ENCODE data around the gene MEIS3. TPM values are rescaled to one million over a fixed set of nuclear protein-coding genes. Genes with fewer than 3 reads are reported as not detected.
"Not testable (repeated sequence)": the region's sequence is repeated elsewhere in the genome, so short reads cannot be mapped to it uniquely, and the experiment has no call there.

Gene MEIS3
- total RNA-seq, 2 donors from 2014 or later: 5.6 to 7.0 TPM

DNA sequence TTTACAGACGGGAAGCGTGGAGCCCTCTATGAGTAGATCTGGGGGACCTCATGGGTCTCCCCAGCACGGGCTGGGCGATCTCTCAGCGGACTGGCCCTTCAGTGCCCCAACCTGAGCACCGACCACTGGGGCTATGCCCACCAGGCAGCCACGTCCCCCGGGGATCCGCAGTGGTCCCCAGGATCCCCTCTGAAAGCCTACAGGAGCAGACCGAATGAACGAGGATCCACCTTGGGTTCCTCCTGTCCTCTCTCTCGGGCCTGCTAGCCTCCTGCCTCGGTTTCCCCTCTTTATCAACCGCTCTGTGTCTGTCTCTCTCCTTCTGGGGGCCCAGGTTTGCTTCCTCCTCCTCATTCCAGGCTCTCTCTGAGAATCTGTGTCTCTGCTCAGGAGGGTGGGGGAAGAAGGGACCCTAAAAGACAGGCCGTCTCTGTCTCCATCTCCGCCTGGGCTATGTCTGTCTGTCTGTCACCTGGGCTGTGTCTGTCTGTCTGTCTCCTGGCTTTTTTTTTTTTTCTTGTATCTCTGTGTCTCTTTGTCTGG lies 2.0 kb upstream of the MEIS3 start:
- DNase-seq: no peak
- intact Hi-C loops (cut with DNase I): no loop called here
- ATAC-seq: no peak

DNA sequence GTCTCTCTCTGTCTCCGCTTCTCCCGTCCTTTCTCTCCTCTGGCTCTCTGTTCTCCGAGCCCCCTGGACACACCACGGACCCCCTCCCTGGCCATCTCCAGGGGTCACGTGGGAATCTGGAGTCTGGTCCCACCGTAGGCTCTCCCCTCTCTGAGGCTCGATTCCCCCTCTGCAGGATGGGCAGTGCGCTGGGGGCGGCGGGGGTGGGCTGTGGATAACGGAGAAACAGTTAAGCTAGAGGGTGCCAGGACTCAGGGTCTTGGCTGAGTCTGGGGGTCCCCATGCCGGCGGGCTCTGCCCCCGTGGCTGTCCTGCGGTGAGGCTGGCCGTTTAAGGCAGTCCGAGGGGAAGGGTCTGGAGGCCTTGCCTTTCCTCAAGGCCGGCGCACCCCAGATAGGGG lies 462 bp upstream of the MEIS3 start:
- no peak for ATAC-seq
- intact Hi-C loops (cut with DNase I): no loop called here
- no peak for DNase-seq

DNA sequence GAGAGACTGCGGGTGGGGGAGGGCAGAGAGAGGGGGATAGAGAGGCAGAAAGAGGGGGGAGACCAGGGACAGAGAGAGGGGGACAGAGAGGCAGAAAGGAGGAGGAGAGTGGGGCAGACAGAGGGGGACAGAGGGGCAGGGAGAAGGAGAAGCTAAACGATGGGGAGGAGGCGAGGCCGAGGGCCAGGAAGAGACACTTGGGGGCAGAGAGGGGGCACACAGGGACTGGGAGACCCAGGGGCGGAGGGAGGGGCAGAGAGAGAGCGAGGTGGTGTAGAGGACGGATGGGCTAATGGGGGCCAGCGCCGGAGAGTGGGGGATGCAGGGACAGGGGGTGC lies 666 bp downstream of the MEIS3 start:
- ATAC-seq: peak in 1 of 2 donors; percentile 3
- no peak for DNase-seq
- intact Hi-C loops (cut with DNase I): no loop called here

DNA sequence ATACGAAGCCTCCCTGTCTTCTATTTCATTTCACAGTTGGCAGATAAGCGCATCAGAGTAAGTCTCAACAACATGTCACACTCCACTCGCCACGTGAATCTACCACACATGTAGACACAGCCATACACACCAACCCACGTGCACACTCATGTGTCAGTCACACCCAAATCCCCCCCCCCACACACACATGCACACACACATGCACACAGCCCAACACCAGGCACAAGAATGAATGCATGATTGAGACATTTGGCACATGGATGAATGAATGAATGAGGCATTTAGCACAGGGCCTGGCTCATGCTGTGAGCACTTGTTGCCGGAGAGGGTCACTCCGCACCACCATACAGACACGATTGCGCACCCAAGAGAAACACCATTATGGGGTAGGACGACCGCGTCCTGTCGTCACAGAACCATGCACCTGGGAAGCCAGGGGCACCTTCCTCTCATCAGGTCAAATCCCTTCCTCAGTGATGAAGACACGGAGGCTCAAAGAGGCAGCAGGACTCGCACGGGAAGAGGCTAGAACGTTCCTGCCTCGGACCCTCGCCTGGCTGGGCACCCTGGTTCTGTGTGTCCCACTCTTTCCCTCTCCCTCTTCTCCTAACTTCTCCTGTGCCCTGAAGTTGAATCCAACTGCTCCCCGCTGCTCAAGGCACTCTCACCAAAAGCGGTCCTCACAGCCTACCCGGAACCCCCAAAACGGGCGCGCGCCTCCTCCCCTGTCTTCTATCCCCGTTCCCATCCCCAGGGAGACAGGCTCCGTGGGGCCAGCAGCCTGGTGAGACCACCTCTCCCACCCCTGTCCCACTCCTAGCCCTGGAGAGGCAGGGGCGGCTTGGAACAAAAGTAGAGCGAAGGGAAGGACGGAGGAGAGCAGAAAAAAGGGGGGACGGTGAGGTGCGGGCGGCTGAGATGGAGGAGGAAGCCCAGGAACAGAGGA lies 1.3 kb downstream of the MEIS3 start:
- intact Hi-C loops (cut with DNase I): no loop called here

DNA sequence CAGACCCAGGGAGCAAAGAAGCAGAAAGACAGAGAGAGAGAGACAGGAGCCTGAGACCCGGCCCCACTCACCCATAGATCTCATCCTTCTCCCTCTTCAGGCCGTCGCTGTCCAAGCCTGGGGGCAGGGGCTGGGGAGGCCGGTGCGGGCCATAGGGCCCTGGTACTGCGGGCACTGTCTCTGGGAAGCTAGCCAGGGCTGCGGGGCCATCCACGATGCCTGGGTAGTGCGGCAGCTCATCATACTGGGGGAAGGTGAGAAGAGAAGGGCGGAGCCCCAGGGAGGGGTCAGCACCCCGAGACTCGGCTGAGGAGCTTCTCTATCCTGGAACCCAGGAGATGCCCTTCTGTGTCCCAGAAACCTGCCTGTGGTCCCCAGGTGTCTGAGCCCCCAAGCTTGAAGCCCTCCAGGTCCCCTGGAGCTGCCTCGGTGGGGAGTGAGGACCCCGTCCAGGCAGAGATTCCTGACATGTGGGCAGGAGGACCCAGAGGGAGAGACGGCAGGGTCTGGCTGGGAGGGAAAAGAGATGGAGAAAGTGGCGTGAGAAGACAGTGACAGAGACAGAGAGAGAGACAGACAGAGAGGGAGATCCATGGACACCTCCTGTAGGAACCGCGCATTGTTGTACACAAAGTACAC lies 2.1 kb downstream of the MEIS3 start:
- ATAC-seq: no peak
- no peak for DNase-seq

More for the DNA sequence above, 1.3 kb downstream of the MEIS3 start:
- no peak for DNase-seq
- ATAC-seq: no peak

DNA sequence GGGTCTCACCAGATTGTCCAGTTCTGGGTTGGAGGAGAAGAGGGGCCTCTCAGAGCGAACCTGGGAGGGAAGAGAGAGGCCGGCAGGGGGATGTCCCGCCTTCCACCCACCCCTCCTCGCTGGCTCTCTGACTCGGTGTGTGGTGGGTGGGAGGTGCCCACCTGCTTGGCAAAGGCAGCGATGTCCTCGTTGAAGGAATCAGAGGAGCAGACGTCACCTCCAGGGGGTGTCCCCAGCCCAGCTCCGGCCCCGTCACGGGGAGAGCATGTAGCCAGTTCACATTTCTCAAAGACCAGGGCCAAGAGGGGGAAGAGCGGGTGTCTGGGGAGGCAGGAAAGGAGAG lies 2.7 kb downstream of the MEIS3 start:
- intact Hi-C loops (cut with DNase I): no loop called here
- no peak for ATAC-seq
- no peak for DNase-seq

More for the DNA sequence above, 2.1 kb downstream of the MEIS3 start:
- intact Hi-C loops (cut with DNase I): no loop called here

DNA sequence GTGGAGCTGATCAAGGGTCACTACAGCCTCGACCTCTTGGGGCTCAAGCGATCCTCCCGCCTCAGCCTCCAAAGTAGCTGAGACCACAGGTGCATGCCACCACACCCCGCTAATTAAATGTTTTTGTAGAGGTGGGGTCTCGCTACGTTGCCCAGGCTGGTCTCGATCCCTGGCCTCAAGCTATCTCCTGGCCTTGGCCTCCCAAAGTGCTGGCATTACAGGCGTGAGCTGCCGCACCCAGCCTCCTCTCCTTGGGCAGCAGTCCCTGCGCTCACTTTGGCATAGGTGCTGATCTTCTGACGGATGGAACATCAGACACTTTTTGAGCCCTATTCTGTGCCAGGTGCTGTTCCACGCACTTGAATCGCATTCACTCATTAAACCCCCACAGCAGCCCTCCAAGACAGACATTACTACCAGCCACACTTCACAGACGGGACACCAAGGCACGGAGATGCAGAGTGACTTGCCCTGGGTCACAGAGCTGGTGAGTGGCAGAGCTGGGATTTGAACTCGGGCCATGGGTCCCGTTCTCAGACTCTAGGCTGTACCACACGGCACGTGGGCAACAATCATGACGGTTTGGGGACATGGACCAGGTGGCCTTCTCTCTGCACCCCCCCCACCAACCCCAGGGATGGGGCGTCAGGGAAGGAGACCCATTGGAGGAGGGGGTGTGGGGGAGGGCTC lies 3.2 kb downstream of the MEIS3 start:
- intact Hi-C loops (cut with DNase I): no loop called here
- ATAC-seq (no peak), DNase-seq (no peak)

DNA sequence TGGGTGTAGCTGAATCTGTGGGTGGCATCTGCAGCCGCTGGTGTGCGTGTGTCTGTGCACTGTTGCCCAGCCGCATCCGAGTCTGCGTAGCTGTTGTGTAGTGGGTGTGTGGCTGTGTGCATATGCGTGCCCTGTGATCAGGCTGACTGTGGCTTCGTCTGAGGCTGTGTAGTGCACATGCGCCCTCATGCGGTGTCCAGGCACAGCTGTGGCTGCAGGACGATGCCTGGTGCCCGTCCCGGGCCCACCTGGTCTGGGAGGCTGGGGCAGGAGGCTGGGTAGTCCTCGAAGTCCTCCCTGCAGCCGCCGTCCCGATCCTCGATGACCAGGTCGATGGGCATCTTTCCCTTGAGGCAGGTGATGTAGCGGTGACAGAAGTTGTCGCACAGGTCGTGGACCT lies 4.9 kb downstream of the MEIS3 start:
- intact Hi-C loops (cut with DNase I): no loop called here
- no peak for DNase-seq

DNA sequence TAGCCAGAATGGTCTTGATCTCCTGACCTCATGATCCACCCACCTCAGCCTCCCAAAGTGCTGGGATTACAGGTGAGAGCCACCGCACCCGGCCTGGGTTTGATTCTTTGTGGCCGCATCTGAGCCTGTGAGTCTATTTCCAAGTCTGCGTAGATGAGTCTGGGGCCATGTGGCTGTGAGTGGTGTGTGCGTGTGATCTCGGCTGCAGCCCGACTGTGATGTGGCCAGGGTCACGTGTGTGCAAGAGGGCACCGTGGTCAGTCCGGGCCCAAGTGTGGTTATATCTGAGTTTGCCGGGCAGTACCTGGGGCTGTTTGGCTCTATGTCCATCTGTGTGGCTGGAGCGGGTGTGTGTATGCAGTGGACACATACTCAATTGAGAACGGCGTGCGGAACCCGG lies 5.4 kb downstream of the MEIS3 start:
- DNase-seq (no peak), ATAC-seq (no peak)
- intact Hi-C loops (cut with DNase I): no loop called here

More for the DNA sequence above, 4.9 kb downstream of the MEIS3 start:
- ATAC-seq: no peak

DNA sequence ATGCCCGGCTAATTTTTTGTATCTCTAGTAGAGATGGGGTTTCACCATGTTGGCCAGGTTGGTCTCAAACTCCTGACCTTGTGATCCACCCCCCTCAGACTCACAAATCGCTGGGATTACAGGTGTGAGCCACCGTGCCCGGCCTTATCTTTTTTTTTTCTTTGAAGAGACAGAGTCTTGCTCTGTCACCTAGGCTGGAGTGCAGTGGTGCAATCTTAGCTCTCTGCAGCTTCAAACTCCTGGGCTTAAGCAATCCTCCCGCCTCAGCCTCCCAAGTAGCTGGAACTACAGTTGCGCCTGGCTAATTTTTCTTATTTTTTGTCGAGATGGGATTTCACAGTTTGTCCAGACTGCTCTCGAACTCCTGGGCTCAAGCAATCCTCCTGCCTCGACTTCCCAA lies 7.6 kb downstream of the MEIS3 start:
- ATAC-seq; DNase-seq; intact Hi-C loops (cut with DNase I): not testable (repeated sequence)

DNA sequence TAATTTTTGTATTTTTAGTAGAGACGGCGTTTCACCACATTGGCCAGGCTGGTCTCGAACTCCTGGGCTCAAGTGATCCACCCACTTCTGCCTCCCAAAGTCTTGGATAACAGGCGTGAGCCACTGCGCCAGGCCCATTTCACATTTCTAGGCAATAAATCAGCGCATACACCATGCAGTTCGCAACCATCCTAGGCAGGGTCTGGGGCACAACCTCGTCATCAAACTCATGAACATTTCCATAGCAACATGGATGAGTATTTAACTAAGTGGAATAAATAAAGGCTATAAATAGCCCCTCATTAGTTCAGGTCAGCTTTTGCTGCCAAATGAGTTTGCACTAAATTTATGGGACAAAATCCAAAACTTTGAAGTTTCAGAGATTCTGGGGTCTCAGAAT lies 8.2 kb downstream of the MEIS3 start:
- ATAC-seq (no peak), DNase-seq (no peak)
- intact Hi-C loops (cut with DNase I): no loop called here

DNA sequence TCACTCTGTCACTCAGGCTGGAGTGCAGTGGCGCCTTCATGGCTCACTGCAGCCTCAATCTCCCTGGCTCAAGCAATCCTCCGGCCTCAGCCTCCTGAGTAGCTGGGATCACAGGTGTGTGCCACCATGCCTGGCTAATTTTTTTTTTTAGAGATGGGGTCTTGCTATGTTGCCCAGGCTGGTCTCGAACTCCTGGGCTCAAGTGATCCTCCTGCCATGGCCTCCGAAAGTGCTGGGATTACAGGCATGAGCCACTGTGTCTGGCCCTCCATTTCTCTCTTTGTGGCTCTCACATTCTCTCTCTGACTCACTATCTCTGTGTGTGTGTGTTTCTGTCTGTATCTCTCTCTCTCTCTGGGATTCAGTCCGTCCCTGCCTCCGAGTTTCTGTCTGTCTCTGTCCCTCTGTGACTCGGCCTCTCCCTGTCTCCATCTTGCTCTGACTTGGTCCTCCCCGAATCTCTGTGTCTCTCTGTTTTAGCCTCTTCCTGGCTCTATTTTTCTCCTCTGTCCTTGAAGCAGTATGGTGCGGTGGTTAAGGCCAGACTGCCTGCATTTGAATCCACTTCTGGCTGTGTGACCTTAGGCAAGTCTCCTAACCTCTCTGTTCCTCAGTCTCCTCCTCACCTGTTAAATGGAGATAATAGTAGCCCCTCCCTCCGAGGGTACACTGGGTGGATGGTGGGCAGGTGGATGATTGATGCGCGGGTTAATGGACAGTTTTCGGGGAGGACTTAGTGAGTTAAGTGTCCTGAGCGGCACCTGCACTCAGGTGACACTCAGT lies 11.0 kb downstream of the MEIS3 start:
- intact Hi-C loops (cut with DNase I): no loop called here
- ATAC-seq (no peak), DNase-seq (no peak)

DNA sequence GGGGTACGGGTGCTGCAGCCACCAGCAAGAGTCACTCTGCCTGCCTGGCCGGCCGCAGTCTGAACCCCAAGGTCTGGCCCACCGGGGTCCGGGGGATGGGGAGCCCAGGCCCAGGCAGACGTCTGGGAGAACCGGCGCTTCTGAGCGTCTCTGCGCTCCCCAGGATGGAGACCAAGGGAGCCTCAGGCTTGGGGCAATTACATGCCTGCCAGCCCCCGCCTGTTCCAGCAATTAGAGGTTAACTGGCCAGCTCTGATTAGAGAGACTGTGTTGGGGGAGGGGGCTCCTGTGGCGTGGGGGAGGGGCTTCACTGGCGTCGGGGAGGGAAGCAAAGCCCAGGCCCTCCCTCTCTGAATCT lies 11.9 kb downstream of the MEIS3 start:
- ATAC-seq (no peak), DNase-seq (no peak)
- intact Hi-C loops (cut with DNase I): no loop called here

DNA sequence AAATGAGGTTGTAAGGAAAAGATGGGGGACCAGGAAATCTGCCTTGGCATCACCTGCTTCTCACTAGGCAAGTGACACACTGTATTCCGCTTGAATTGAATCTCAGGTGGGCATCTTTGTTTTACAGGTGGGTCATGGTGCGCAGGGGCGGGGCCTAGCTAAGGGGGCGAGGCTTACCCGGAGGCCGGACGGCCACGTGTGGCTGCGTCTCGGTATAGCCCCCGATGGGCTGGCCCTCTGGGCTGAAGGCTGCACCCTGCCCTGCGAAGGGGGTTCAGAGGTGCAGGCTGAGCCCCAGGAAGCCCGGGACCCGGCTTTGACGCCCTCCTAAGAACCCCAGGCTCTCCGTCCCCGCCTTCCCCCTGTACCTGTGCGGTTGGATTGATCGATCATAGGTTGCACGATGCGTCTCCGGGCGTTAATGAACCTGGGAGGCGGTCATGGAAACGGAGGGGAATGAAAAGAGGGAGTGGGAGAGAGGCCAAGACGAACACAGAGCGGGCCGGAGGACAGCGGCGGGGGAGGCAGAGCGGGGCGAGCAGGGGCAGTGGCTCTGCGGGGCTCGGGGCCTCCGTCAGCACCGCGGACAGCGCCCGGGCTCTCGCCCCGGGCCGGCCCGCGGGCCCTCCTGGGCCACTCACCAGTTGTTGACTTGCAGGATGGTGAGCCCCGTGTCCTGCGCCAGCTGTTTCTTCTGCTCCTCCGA lies 12.5 kb downstream of the MEIS3 start:
- DNase-seq: no peak
- peak in 1 of 2 donors; percentile 46 for ATAC-seq
- intact Hi-C loops (cut with DNase I): no loop called here

DNA sequence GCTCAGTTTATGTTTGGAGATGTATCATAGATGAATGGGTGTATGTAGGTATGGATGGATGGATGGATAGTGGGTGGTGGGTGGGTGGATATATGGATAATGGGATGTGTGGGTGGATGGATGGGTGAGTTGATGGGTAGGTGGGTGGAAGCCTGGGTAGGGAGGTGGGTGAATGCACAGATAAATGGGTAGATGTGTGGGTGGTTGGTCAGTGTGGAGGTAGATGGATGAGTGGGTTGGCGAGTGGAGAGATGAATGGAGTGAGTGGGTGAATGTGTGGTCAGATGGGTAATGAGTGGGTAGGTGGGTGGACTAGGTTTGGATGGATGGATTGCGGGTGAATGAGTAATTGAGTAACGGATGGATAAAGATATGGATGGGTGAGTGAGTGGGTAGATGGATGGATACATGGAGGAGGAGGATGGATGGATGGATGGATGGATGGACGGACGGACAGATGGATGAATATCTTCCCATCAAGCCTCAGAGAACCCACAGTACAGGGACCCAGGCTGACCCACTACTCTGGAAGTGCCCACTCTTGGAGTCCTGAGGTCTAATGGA lies 13.4 kb downstream of the MEIS3 start:
- intact Hi-C loops (cut with DNase I): no loop called here
- ATAC-seq: no peak
- no peak for DNase-seq

DNA sequence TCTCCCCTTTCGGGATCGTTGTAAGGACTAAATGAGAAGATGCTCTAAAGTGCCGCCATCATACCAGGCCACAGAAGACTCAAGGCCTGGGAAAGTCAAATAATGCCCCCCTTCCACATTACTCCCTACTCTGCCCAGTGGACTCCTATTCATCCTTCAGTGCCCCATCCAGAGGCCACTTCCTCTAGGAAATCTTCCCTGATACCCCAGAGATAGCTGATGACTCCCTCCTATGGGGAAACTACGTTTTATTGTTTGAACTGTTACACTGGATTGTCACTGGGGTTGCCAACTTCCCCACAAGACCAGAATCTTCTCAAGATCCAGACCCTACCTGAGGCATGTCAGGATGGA lies 14.2 kb downstream of the MEIS3 start:
- no peak for ATAC-seq
- no peak for DNase-seq
- intact Hi-C loops (cut with DNase I): no loop called here

DNA sequence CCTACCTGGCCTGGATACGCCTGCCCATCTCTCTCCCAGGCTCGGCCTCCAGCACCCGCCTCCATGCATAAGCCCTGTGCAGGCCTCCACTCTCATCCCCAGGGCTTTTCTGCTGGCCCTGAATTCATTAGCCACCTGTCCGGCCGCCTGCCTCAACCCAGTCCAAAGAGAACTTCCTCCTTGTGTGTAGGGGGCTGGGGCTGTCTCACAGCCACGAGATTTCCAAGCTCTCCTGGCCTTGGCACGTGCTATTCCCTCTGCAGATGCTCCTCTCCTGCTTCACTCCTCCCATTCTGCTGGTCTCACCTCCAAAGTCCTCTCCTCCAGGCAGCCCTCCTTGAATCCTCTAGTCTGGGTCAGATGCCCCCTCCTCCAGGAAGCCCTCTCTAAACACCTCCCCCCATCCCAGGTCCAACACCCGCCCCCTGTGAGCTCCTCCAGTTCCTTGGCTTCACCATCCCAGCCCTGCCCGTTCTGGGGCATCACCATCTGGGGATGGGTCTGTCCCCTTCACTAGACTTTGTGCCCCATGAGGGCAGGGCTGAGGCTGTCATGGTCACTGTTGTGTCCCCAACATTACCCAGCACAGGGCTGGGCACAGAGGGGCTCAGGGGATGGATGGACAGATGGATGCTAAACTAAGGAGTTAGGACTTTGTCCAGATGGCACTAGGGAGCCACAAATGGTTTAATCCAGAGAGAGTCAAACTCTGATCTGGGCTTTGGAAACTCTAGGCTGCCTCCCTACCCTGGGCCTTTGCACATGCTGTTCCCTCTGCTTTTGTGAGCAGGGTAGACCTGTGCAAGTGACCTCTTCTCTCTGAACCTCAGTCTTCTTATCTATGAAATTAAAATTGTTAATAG lies 14.8 kb downstream of the MEIS3 start:
- intact Hi-C loops (cut with DNase I): no loop called here
- ATAC-seq (no peak), DNase-seq (no peak)

DNA sequence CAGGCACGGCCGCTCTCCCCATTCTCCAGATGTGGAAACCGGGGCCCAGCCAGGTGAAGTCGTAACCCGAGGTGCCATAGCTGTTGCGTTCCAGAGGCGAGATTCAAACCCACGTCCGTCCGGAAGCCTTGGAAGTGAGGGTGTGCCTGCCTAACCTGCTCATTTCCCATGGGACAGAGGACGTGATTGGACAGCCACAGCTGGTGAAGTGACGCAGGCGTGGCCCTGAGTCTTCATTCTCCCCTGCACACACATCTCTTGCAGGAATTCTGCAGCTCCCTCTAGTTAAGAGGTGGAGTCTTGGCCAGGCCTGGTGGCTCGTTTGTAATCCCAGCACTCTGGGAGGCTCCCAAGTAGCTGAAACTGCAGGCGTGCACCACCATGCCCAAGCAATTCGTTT lies 16.8 kb downstream of the MEIS3 start:
- ATAC-seq (no peak), DNase-seq (no peak)
- intact Hi-C loops (cut with DNase I): no loop called here

All from left cardiac atrium (tissue), 4 donors.